ENCODE data around the gene SLC22A3.

The SLC22A3 gene

DNA sequence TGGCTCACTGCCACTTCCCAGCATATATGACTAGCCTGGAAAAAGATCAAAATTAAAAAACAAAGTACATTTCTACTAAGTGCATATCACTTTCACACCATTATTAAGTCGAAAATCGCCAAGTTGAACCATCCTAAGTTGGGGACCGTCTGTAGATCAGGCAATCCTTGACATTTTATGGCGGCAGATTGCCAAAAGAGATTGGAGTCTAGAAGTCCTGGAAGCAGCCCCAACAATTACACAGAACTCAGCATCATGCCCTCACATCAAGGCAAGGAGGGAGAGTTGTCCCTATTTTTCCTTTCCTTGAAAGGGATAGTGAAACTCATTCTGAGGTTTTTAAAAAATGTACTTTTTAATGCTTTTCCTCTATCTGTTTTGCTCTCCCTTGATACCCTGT lies 30.7 kb downstream of the SLC22A3 start:
- peak; percentile 45 for DNase-seq (ENCODE audit: low read depth)
- no peak overlapping the region for H3K4me3 ChIP-seq (replicated peaks; ENCODE audit: low read depth, low read length)
- TF ChIP-seq, protein P1, sequence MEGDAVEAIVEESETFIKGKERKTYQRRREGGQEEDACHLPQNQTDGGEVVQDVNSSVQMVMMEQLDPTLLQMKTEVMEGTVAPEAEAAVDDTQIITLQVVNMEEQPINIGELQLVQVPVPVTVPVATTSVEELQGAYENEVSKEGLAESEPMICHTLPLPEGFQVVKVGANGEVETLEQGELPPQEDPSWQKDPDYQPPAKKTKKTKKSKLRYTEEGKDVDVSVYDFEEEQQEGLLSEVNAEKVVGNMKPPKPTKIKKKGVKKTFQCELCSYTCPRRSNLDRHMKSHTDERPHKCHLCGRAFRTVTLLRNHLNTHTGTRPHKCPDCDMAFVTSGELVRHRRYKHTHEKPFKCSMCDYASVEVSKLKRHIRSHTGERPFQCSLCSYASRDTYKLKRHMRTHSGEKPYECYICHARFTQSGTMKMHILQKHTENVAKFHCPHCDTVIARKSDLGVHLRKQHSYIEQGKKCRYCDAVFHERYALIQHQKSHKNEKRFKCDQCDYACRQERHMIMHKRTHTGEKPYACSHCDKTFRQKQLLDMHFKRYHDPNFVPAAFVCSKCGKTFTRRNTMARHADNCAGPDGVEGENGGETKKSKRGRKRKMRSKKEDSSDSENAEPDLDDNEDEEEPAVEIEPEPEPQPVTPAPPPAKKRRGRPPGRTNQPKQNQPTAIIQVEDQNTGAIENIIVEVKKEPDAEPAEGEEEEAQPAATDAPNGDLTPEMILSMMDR (IDR thresholded peaks at IDR 0.05; ENCODE audit: low read length, missing control alignments): no peak

DNA sequence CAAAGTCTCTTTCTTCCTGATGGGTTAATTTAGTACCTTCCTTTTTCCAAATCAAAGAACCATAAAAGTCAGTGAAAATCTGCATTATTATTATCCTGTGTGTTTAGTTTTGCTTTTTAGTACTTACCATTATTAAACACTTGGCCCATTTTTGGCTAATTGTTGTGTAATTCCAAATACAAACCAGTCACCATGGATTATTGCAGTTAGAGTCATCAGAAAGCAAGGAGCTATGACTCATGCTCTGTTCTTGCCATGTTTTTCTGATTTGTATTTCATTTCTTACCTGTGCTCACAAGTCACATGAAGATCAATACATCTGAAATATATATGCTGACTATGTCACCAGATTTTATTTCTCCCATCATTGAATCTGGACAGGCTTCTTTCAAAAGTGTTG lies 31.3 kb downstream of the SLC22A3 start:
- TF ChIP-seq, protein P1 (IDR thresholded peaks at IDR 0.05; ENCODE audit: low read length, missing control alignments): no peak
- no peak overlapping the region for H3K4me3 ChIP-seq (replicated peaks; ENCODE audit: low read depth, low read length)
- peak; percentile 70 for DNase-seq (ENCODE audit: low read depth)

DNA sequence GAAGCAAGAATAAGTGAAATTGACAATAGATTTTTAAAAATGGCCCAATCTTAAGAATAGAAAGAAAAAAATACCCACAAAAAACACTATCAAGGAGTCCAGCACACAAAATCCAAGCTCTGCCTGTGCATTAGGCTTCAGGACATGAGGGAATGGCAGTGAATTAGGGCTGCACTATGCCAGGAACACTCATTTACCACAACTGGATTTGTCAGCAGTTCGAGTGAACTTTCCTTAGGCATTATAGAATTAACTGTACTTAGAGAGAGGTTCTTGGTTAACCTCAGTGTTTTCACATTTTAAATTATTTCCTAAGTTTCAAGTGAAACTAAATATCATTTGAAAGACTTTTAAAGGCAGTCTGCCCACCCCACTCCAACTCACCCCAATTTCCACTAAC lies 34.8 kb downstream of the SLC22A3 start:
- no peak for DNase-seq (ENCODE audit: low read depth)
- no peak overlapping the region for H3K4me3 ChIP-seq (replicated peaks; ENCODE audit: low read depth, low read length)
- TF ChIP-seq, protein P1 (IDR thresholded peaks at IDR 0.05; ENCODE audit: low read length, missing control alignments): no peak

DNA sequence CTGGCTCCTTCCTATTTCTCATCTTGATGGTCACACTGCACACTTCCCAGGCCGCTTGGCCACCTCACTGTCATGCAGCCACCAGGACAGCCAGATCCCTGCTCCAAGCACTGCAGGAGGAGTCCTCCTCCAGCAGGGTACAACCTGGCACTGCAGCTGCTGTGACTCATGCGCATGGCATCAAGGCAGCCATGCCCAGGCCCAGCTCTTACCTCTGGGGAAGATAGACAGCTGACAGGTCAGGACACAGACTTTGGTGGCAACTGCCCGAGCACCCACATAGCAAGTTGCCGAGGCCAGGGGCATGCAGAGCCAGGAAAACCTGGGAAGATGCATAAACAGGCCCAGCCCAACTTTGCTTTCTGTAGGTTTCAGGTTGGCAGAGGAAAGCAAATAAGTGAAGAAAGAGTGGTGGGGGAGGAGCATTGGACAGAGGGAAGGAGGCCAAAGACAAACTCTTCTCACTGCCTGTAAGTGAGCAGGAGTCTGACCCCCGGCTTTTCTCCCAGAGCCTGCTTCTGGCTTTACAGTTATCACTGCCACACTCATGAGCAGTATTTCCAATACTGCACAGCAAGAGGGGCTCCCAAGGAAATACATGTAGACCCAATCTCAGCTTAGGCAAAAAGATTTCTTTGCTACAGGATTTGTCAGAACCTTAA lies 38.8 kb downstream of the SLC22A3 start:
- peak; percentile 65 for DNase-seq (ENCODE audit: low read depth)

DNA sequence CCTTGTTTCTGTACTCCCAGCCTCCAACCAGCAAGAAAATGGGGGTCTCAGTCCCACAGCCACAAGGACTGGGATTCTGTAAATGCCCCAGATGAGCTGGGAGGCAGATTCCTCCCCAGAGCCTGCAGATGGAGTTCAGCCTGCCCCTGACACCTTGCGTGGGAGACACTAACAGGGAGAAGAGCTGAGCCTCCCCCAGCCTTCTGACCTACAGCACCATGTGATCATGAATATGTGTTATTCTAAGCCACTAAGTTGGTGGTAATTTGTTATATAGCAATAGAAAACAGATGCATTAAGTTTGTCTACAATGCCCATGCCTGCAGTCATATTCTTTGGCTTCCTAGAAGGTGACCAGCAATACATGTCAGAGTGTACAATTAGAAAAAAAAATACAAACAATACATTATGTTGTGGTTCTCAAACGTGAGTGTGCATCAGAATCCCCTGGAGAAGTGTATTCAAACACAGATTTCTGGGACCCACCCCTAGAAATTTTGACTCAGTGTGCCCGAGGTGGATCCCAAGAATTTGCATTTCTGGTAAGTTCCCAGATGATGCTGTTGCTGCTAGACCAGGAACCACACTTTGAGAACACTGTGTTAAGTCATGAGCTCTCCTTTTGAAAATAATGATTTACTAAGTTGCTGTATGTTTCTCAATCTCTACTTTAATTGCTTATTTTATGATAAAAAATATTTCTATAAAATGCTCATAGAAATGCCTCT lies 39.9 kb downstream of the SLC22A3 start:
- TF ChIP-seq, protein P1 (IDR thresholded peaks at IDR 0.05; ENCODE audit: low read length, missing control alignments): no peak
- no peak for DNase-seq (ENCODE audit: low read depth)
- H3K4me3 ChIP-seq (replicated peaks; ENCODE audit: low read depth, low read length): no peak overlapping the region

More for the DNA sequence above, 38.8 kb downstream of the SLC22A3 start:
- TF ChIP-seq, protein P1 (IDR thresholded peaks at IDR 0.05; ENCODE audit: low read length, missing control alignments): peak; percentile 4
- no peak overlapping the region for H3K4me3 ChIP-seq (replicated peaks; ENCODE audit: low read depth, low read length)

DNA sequence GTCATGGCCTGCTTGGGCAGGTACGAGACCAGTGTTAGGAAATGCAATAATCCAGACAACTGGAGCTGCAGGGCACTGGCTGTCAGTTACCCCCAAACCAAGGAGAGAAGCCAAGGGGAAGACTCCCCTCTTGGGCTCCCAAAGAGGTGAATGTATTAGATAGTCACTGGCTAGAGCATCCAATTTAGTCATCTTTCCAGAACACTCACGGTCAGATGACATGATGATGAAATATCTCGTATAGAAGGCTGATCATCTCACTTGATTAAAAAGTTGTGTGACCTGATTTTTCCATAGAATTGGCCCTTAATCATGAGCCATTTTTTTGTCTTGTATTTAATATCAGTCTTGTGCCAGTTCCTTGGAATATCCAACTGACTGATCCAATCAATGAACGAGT lies 40.7 kb downstream of the SLC22A3 start:
- DNase-seq (ENCODE audit: low read depth): no peak
- TF ChIP-seq, protein P1 (IDR thresholded peaks at IDR 0.05; ENCODE audit: low read length, missing control alignments): no peak
- no peak overlapping the region for H3K4me3 ChIP-seq (replicated peaks; ENCODE audit: low read depth, low read length)

All from fibroblast of pulmonary artery (primary cell).